EL (cell line): Measurements from ENCODE around the gene STMP1.
A peak's percentile ranks its signal among the peaks of the same experiment; 100 is the strongest.
"Not testable (repeated sequence)": the region's sequence is repeated elsewhere in the genome, so short reads cannot be mapped to it uniquely, and the experiment has no call there.

Experiments
- DNase-seq: peaks from one replicate; pipeline ENCODE4 v3.0.0-alpha.2; 2016

Gene STMP1

DNA sequence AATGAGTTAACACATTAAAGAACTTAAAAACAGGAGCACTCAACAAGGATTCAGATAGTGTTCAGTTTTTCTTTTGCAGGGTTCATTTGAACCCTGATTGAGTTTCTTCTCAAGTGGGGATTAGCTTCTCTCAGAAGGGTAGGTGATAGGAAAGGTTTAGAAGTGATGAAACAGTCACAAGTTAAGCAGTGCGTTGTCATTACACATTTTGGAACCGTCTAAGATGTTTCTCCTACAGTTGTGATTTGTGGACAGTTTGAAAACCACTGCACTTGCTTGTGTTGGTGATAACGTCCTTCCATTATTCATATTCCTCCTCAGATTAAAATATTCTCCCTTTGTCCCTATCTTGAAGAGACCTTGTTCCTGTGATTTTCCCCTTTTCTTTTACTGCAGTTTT lies 2.7 kb downstream of the STMP1 start:
- DNase-seq, result no peak

DNA sequence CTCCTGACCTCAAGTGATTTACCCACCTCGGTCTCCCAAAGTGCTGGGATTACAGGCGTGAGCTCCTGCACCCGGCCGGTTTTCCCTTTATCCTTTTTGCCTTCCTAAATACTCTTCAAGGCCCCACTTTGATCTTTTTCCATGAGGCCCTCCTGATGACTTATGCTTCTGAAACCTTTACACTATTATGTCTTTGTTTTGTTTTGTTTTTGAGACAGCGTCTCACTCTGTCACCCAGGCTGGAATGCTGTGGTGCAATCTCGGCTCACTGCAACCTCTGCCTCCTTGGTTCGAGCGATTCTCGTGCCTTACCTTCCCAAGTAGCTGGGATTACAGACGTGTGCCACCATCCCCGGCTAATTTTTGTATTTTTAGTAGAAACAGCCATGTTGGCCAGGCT lies 3.8 kb downstream of the STMP1 start:
- DNase-seq, result no peak

GRCh38 chr7:135666846-135667245 lies 4.5 kb downstream of the STMP1 start:
- no peak for DNase-seq

- not testable (repeated sequence) for DNase-seq
These were observed 5.3 kb downstream of the STMP1 start for GRCh38 chr7:135667626-135668025.

DNA sequence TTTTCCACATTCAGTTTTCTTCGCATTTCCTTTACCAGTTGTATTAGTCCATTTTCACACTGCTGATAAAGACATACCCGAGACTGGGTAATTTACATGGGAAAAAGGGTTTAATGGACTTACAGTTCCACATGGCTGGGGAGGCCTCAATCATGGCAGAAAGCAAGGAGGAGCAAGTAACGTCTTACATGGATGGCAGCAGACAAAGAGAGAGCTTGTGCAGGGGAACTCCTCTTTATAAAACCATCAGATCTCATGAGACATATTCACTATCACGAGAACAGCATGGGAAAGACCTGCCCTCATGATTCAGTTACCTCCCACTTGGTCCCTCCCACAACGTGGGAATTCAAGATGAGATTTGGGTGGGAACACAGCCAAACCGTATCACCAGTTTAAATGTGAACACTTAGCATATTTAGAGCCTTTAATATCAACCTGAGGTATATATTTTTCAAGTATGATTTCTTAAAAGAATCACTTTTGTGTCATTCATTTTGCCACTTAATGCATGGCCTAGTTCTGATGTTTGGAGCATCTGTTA lies 6.6 kb downstream of the STMP1 start:
- DNase-seq, result not testable (repeated sequence)

DNA sequence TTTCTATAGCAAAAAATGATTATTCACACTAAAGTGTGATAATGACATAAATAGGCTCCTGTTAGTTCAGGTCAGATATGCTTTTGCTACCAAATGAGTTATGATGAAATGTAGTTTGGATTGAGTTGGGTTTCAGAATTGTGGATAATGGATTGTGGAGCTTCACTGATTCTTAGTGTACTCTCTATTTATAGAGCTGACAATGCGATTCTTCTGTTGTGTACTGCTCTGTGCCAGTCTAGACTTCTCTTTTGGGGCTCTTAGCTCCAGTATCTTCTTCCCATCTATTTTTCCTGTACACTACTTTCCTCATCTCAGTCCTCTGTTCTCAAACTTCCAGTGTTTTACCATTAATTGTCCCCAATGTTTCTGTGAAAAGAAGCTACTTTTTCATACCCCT lies 7.5 kb downstream of the STMP1 start:
- no peak for DNase-seq

- peak; percentile 79 for DNase-seq
These were observed 7.9 kb downstream of the STMP1 start for GRCh38 chr7:135670179-135670578.

DNA sequence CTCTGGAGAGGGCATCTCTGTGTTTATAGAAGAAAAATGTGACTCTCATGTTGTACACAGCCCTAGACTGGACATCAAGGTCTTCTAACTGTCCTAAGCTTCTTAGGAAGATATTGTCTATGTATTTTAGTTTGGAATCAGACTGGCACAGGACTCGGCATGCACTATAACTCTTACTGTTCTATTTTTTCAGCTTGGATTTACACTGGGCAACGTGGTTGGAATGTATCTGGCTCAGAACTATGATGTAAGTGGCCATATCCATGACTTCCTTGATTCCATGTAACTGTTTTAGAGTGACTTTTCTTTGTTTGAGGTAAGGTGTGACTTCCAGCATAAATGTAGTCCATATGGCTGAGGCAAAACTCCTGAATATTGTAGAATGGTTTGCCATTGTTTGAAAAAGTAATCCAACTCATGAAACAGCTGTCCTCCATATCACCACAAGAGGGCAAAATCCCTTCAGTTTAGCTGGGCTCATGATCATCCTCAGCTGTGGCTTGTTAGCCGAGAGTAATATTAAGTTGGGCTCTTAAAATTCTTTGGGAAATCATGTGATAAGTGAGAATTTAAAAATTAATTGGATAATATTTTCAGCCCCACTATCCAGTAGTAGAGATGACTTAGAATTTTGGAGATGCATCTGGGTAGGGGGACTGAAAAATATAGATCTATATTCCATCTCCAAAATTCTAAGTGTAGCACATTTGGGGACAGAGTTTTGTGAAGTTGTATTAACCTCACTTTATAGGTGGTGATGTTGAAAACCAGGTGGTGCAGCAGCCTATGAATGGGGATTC lies 10.4 kb downstream of the STMP1 start:
- peak; percentile 71 for DNase-seq

DNA sequence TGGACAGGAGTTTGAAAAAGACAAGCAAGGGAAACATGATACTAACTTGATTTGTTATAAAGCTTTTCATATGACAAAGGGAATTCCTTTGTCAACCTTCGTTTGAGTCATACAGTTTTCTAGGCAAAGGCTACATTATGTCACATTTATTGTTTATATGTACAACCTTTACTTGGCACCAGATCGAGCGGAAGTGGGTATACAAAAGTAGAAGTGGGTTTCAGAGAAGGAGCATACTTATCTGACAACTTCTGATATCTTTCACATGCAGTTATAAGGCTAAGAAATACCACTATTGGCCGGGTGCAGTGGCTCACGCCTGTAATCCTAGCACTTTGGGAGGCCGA lies 11.0 kb downstream of the STMP1 start:
- peak; percentile 74 for DNase-seq

DNA sequence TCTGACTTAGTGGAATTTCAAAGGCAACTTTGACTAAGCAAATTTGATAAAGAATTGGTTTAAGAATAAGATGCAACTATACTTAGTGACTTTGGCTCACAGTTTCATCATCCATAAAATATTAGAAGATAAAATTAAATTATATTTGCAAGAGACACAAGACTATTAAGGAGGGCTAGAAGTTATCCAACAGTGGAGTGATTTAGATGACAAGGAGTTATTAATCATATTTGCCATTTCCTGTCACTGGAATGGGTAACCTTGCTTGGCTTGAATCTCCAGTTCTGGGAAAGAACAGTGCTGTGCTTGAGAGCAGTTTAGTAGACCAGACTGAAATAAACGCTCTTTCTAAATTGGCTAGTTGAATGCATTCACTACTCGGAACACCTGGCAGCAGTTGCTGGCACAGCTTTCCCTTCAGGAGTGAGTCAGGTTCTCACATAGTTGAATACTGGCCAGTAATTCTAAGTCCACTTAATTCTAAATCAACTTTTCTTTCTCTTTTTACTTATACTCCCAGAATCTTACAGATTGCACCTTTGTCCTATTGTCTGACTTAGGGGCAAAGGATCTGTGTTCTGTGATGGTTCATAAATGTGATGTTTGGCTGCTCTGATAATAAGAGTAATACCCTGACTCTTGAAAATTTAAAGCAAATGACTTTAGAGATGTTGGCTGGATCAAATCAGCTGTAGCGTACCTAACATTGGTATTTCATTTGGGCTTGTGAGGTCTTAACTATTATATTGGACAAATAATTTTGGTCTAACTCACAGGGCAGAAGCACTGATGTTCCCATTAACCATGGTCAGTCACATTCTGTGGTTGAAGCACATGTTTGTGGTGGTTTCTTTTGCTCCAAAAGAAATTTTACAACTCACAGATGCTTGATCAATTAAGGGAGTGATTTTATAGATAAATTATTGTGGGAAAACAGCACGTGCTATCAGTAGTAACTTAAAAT lies 16.6 kb downstream of the STMP1 start:
- DNase-seq, result peak; percentile 30

DNA sequence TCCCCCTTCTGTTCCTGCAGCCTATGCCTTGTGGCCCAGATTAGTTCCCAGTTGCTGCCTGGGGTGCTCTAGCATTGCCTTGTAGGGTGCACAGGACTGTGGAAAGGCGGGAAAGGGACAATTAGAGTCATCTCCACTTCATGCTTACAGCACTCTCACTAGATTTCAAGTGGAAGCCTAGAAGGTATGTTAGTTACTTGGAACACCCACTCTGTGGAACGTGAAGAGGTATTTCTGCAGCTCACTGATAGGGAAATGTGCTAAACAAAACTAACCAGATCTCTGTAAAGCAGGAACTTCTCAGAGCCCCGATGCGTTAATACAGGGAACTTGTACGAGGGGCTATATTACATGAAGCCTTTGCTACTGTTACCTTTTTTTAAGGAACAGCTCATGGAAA lies 19.4 kb downstream of the STMP1 start:
- DNase-seq, result no peak

- DNase-seq, result no peak
These were observed 19.9 kb downstream of the STMP1 start for GRCh38 chr7:135682191-135682590.

GRCh38 chr7:135683609-135684008 lies 21.3 kb downstream of the STMP1 start:
- no peak for DNase-seq

DNA sequence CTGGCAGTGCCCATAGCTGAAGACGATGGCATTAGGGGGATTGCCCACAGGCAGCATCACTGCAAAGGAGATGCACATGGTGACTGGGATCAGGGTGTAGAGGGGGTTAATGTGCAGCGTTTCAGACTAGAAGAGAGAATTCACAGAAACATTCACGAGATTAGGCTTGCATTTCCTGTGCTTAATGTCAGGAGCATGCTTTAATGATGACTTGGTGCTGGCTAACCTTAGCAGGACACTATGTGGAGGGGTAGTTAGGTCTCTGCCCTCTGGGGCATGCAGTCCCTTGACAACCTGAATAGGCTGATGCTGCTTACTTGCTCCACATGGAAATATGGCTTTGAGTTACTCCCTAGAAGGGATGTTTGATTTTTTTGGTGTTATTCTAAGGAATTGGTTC lies 21.8 kb downstream of the STMP1 start:
- DNase-seq, result peak; percentile 61

DNA sequence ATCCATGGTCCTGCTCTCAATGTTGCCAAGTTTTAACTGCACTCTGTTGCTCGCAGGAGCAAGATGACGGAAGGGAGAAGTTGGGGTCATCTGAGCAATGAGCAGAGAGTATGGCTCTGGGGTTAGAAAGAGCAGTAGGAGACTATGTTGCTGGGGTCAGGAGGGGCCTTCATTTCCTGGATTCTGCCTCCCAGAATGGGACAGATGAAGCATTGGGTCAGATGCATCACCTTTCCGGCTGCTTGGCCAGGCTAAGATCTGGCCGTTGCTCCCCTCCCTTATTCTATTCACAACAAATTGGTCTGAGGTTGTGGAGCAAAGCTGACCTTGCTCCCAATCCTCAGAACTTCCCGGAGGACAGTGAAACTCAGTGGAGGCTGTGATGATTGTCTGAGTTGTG lies 22.4 kb downstream of the STMP1 start:
- no peak for DNase-seq

DNA sequence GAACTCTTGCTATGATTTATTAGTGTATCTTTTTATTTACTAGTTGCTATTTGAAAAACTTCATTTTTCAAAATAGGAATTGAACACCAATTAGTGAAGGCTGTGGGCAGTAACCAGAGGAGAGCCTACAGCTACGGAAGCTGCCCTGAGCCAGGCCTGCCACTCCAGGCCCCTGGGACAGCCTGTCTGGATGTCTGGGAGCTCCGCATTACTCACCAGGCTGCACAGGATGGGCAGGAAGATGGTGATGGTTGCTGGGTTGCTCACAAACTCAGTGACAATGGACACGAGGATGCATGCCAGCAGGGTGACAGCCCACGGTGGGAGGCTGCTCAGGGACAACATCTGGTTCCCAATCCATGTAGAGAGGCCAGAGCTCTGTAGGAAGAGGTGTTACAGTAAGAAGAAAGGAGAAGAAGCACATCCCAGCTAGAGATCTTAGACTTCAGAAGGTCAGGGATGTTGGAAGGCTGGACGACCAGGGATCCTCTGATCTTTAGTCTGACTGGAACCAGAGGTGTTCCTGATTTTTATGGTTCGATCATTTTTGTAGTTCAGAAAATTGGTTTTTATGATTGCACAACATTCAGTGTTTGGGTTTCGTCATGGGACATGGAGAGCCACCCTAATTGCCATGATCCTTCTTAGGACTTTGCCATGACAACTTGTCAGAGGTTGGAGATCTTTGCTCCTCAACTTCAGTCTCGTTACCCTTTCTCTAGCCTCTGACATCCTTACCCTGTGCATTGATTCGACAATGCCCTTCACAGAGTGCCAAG lies 23.2 kb downstream of the STMP1 start:
- peak; percentile 44 for DNase-seq

DNA sequence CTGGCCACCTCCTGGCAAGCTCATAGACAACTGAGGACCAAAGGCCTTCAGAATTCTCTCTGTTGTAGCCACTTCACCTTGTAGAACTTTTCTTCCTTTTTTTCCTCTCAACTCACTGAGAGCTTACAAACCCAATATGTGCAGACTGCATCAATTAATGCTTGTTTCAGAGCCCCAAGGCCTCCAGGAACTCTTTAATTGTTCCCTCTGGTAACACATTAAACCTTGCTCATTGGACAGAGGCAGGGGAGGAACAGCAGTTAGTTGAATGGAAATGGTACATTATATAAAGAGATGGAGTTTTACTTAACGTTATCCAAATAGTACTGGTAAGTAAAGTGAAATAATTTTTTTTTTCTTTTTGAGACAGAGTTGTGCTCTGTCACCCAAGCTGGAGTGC lies 25.2 kb downstream of the STMP1 start:
- DNase-seq, result no peak

DNA sequence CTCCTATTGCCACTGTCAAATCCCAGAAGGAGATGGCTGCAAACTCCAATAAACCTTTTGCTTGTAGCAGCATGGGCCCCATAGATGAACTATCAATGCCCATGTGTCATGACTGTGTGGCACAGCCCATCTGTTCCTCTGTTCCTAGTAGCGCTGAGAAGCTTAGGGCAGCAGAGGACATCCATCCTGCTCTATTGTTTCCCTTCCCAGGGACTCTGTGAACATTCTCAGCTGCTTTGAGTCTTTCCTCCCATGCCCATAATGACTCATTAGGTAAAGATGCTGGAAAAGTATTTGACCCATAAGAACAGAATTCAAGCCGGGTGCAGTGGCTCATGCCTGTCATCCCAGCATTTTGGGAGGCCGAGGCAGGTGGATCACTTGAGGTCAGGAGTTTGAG lies 28.3 kb downstream of the STMP1 start:
- peak; percentile 81 for DNase-seq

DNA sequence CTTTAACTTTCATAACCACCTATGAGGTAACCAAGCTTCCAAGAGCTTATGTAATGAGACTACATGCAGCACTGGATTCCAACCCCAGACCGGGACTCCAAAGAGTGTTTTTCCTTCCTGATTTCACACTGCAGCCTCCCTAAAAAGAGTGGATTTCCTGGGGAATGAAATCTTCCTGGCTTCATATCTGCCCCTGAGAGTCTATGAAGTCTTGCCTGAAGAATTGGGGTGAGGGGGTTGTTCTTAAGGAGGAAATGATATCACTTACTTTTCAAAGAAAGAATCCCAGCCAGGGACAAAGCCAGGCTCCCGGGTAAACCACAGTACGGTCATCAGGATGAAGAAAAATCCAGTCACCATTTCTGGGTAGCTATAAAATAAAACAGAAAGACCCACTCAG lies 29.7 kb downstream of the STMP1 start:
- peak; percentile 51 for DNase-seq

DNA sequence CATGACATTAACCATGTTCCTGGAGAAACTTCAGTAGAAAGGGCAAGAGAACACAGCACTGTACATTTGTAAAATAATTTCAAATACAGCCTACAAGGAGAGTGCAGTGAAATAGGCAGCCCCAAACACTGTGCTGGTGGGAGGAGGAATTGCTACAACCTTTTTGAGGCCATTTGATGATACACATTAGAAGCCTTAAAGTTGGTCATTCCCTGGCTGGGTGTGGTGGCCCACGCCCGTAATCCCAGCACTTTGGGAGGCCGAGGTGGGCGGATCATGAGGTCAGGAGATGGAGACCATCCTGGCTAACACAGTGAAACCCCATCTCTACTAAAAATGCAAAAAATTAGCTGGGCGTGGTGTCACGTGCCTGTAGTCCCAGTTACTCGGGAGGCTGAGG lies 30.3 kb downstream of the STMP1 start:
- not testable (repeated sequence) for DNase-seq

DNA sequence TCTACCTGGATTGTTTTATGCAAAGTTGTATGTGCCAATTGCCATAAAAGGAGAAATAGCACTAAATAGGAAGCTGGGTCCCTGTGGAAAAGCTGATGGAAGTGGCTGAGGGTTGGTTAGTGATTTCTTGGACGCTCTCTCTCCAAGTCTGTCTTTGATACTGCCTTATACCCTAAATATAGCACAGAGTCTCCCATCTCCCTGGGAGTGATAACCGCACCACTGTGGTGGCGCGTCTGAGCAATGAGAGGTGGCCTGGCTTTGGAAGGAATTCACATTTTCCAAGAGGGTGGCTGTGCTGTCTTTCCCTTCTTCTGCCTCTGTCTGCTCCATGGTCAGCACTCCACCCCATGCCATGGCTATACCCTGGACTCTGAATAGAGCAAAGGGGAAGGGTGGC lies 31.2 kb downstream of the STMP1 start:
- no peak for DNase-seq

GRCh38 chr7:135697276-135698049 lies 35.1 kb downstream of the STMP1 start:
- no peak for DNase-seq
